GM21619 (cell line): Measurements from ENCODE around the gene TMPRSS3.

ENCODE experiments used
- ATAC-seq: cut with Tn5 transposase; IDR thresholded peaks from one replicate; pipeline ENCODE4 v1.9.1; 2021; ENCODE audit not compliant: unreplicated experiment

The TMPRSS3 gene

DNA sequence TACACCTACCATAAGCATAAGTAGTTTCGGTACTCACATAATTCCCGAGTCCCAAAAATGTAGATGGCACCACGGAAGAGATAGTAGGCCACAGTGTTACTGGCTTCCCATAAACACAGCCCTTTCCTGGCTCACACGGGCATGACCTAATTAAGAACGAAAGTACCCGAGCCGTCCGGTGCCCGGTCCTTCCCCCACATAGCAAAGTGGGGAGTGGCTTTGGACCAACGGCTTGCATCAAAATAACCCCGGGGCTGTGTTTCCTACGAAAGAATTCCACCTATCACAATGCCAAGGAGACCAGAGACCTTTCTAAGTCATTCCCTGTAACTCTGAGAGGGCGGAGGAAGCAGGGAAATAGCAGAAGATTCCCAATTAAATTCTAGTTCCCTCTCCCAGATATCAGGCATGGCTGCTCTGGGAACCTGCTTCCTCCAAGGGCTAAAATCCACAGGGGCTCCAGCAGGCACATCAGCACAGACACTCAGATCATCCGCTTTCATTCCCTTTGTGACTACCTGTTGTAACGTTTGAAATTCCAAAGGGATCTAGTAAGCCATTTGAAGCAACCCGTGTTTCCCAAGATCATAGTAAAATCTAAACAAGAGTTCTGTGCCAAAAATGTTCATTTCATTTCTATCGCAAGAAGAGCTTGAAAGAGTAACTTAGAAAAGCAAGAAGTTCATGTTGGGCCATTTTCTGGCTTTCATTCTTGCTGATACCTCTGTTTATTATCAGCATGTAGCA, at the start of gene TMPRSS3:
Gene TMPRSS3, minus strand, starts transcription at position 148 of the 747 bp plus-strand sequence. CDS start 635 bp downstream, outside the sequence.
- ATAC-seq, result no peak

GRCh38 chr21:42445311-42445710, 49.5 kb upstream of the TMPRSS3 start:
- no peak for ATAC-seq

- no peak for ATAC-seq
Observed at GRCh38 chr21:42444745-42445059, 48.9 kb upstream of the TMPRSS3 start.

- no peak for ATAC-seq
Observed at GRCh38 chr21:42443876-42444744, 48.3 kb upstream of the TMPRSS3 start.

GRCh38 chr21:42443181-42443785, 47.4 kb upstream of the TMPRSS3 start:
- ATAC-seq, result no peak

DNA sequence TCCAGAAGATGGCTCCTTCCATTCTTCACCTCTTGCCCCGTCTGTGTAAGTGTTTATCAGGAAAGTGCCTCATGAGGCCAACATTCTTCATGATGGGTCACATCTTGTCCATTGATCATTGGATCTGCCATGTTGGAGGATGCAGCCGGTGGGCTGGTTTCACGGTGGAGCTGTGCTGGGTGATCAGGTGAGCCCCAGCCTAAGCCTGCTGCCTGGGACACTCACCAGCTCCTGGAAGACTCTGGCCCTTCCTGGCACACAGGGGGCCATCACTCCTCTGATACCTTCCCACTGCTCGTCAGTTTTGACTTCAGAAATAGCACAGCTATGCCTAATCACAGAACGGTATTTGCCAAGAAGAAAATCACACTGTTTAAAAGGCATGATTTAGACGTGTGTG, 46.1 kb upstream of the TMPRSS3 start:
- ATAC-seq, result no peak

- ATAC-seq, result peak; percentile 76
Observed at GRCh38 chr21:42440187-42440792, 44.4 kb upstream of the TMPRSS3 start.

GRCh38 chr21:42439284-42440186, 43.7 kb upstream of the TMPRSS3 start:
- ATAC-seq, result no peak

GRCh38 chr21:42438316-42439205, 42.7 kb upstream of the TMPRSS3 start:
- ATAC-seq, result no peak

GRCh38 chr21:42437786-42438185, 41.9 kb upstream of the TMPRSS3 start:
- ATAC-seq, result no peak

DNA sequence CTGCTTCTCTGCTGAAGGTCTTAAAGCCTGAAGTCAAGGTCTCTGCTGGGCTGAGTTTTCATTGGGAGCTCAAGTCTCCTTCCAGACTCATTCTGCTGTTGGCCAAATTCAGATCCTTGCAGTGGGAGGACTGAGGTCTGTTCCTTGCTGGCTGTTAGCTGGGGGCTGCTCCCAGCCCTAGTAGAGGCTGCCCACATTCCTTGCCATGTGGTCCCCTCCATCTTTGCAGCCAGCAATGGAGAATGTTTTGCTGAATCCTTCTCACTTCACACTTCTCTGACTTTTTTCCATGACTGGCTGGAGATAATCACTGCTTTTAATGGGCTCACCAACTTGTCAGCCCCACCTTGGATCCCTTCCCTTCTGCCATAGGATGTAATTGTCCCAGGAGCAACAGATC, 41.1 kb upstream of the TMPRSS3 start:
- ATAC-seq, result no peak

DNA sequence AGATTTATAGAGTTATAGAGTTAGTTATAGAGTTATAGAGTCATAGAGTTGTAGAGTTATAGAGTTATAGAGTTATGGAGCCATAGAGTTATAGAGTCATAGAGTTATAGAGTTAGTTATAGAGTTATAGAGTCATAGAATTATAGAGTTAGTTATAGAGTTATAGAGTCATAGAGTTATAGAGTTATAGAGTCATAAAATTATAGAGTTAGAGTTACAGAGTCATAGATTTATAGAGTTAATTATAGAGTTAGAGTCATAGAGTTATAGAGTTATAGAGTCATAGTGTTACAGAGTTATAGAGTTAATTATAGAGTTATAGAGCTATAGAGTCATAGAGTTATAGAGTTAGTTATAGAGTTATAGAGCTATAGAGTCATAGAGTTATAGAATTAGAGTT, 40.0 kb upstream of the TMPRSS3 start:
- no peak for ATAC-seq

- no peak for ATAC-seq
Observed at GRCh38 chr21:42435401-42435800, 39.5 kb upstream of the TMPRSS3 start.

- ATAC-seq, result no peak
Observed at GRCh38 chr21:42434884-42435283, 39.0 kb upstream of the TMPRSS3 start.

- ATAC-seq, result no peak
Observed at GRCh38 chr21:42433946-42434551, 38.2 kb upstream of the TMPRSS3 start.

- ATAC-seq, result no peak
Observed at GRCh38 chr21:42432695-42433094, 36.8 kb upstream of the TMPRSS3 start.

DNA sequence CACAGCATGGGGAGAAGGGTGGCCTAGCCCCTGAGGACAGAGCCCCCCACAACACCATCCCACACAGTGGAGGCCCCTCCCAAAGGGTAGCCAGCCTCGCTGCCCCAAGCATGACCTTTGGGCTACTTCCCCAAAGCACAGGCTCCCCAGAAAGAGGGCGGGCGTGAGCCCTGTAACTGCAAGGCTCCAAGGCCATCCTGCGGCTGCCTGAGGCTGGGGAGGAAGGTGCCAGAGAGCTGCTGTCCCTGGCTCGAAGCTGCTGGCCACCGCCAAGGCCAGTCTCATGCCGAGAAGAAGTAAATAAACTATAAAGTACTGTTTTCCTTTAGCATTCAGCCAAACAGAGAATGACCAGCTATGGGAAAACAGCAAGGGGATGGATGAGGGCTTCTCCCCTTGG, 35.3 kb upstream of the TMPRSS3 start:
- no peak for ATAC-seq

DNA sequence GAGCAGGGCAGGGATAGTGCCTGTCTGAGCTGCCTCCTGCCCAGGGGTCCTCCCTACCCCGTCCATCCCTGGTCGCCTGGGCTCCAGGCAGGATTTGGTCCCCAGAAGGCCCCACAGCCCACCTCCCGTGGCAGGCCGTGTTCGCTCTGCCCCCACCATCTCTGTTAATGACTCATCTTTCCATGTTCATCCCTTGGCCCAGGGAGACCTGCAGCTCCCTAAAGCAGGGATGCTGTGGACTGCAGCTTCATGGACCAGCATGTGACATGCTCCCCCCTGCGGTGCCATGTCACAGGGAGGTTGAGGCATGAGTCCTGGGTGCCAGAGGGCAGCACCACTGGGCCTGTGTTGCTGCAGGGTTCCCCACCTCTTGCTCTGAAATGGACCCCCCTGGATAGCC, 34.7 kb upstream of the TMPRSS3 start:
- no peak for ATAC-seq

DNA sequence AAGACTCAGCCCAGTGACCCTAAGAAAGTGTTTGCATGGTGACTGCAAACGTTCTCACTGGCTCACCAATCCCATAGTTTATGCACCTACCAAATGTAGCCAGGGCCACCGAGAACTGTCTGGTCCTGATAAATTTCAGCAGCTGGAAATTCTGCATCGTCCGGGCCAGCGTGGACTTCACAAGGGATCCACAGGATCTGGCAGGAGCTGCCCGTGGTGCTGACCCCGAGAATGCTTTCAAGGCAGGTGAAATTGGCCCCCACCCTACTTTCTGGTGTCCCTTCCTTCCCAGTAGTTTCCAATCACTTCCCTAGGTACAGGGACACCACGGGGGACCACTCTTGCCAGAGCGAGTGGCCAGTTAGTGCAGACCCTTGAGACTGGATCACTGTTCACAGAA, 34.0 kb upstream of the TMPRSS3 start:
- ATAC-seq, result no peak
